GM12878 (cell line): ENCODE results near the gene ADRA2B. TPM values are rescaled to one million over a fixed set of nuclear protein-coding genes. Genes with fewer than 3 reads are reported as not detected.

Experiments used
- ATAC-seq: fragments of 200-7000 bp; cut with Tn5 transposase; 3 replicates; pipeline ENCODE4 v1.9.1; 2020; ENCODE audit warnings: mild to moderate bottlenecking, moderate library complexity
- BruUV-seq: library from RNA; stranded (reverse); fragments of 400-500 nt; replicated peaks from 2 replicates; lab custom pipeline; 2021; lab: Mats Ljungman, UMichigan
- CTCF ChIA-PET: fragments of 300-600 bp; sonication (Branson Sonifier 250); formaldehyde crosslinking; extraction: SDS; loops from one replicate; lab custom pipeline; 2021; ENCODE audit warnings: inconsistent platforms; lab: Yijun Ruan, JAX
- POLR2A ChIA-PET: fragments of 350-600 bp; formaldehyde crosslinking; extraction: SDS; loops from one replicate; lab custom pipeline; 2021; ENCODE audit warnings: inconsistent platforms; lab: Charles Lee
- RAD21 ChIA-PET: fragments of 300-600 bp; sonication (Branson Sonifier 250); formaldehyde crosslinking; loops from one replicate; lab custom pipeline; 2023; ENCODE audit warnings: antibody characterized with exemption; ENCODE audit not compliant: unreplicated experiment; lab: Charles Lee
- SMC1A ChIA-PET: fragments of 300-600 bp; sonication (Branson Sonifier 250); formaldehyde crosslinking; loops from one replicate; lab custom pipeline; 2023; ENCODE audit not compliant: unreplicated experiment, uncharacterized antibody; lab: Charles Lee
- DNase-seq: peaks from one replicate; pipeline ENCODE4 v3.0.0-alpha.2; 2011; ENCODE audit warnings: low read depth, low spot score
- FAIRE-seq: peaks from 3 replicates; lab custom pipeline; 2011; peaks lifted over from hg19 to GRCh38; lab: Jason Lieb, UNC
- H2AFZ ChIP-seq: 2 replicates; pipeline ENCODE4 v1.6.0; 2011; ENCODE audit warnings: low read depth, low read length, control low read depth; ENCODE audit not compliant: control insufficient read depth
- H3K27ac ChIP-seq: 2 replicates; pipeline ENCODE4 v1.5.1; 2011; ENCODE audit warnings: control low read depth; ENCODE audit not compliant: control insufficient read depth, insufficient read depth
- H3K27me3 ChIP-seq, 2 experiments: replicated peaks in 1 of 2; 2 replicates each; pipeline versions ENCODE4 v1.6.0 to v1.6.1; 2011; ENCODE audit warnings: low read length in 1 of 2; ENCODE audit not compliant: control insufficient read depth in 2 of 2, insufficient read depth in 2 of 2
- H3K36me3 ChIP-seq, 2 experiments: 2 replicates each; pipeline ENCODE4 v1.5.1; 2011; ENCODE audit warnings: low read length in 1 of 2; ENCODE audit not compliant: control insufficient read depth in 2 of 2, insufficient read depth in 2 of 2
- H3K4me1 ChIP-seq: 2 replicates; pipeline ENCODE4 v1.6.1; 2011; ENCODE audit warnings: mild to moderate bottlenecking, low read length, moderate library complexity, mixed read lengths; ENCODE audit not compliant: control insufficient read depth, insufficient read depth
- H3K4me2 ChIP-seq: 2 replicates; pipeline ENCODE4 v1.6.0; 2011; ENCODE audit warnings: control low read depth; ENCODE audit not compliant: control insufficient read depth, insufficient read depth
- H3K4me3 ChIP-seq: fragments of 200-600 bp; sonication (generic); 2 replicates; pipeline ENCODE4 v1.5.1; 2016
- H3K79me2 ChIP-seq: 2 replicates; pipeline ENCODE4 v1.6.0; 2011; ENCODE audit warnings: low read length; ENCODE audit not compliant: control insufficient read depth, insufficient read depth
- H3K9ac ChIP-seq: 2 replicates; pipeline ENCODE4 v1.8.0; 2011; ENCODE audit warnings: low read length, control low read depth, mixed read lengths; ENCODE audit not compliant: control insufficient read depth, insufficient read depth
- H3K9me3 ChIP-seq: replicated peaks from 3 replicates; pipeline ENCODE4 v1.5.1; 2011; ENCODE audit warnings: mild to moderate bottlenecking, low read length; ENCODE audit not compliant: control insufficient read depth, insufficient read depth
- H4K20me1 ChIP-seq: 2 replicates; pipeline ENCODE4 v1.6.0; 2011; ENCODE audit not compliant: control insufficient read depth, insufficient read depth
- BRCA1 ChIP-seq: IDR thresholded peaks from 2 replicates; pipeline ENCODE4 v1.6.1; 2011; ENCODE audit warnings: low read depth, low read length, improper control_type of control experiment
- CBX3 ChIP-seq: fragments of 200-600 bp; sonication (generic); IDR thresholded peaks from 2 replicates; pipeline ENCODE4 v1.6.1; 2016; ENCODE audit warnings: low read depth, borderline replicate concordance
- CBX5 ChIP-seq: sonication (generic); IDR thresholded peaks from 2 replicates; pipeline ENCODE4 v1.6.1; 2016; ENCODE audit warnings: low read depth, moderate library complexity, mild to moderate bottlenecking, inconsistent platforms
- CHD1 ChIP-seq: IDR thresholded peaks from 2 replicates; pipeline ENCODE4 v1.6.1; 2012; ENCODE audit warnings: low read depth, low read length, improper control_type of control experiment
- CHD2 ChIP-seq: IDR thresholded peaks from 2 replicates; pipeline ENCODE4 v1.6.1; 2011; ENCODE audit warnings: low read depth, low read length, improper control_type of control experiment, borderline replicate concordance
- FOXK2 ChIP-seq: fragments of 450-650 bp; IDR thresholded peaks from 2 replicates; pipeline ENCODE4 v1.6.1; 2017; ENCODE audit warnings: mild to moderate bottlenecking, moderate library complexity
- LARP7 ChIP-seq: fragments of 450-650 bp; IDR thresholded peaks from 2 replicates; pipeline ENCODE4 v1.6.1; 2017; ENCODE audit warnings: mild to moderate bottlenecking
- POLR2AphosphoS2 ChIP-seq: IDR thresholded peaks from 2 replicates; pipeline ENCODE4 v1.6.1; 2011; ENCODE audit warnings: low read depth, mild to moderate bottlenecking, low read length, improper control_type of control experiment, moderate library complexity
- POU2F2 ChIP-seq: IDR thresholded peaks from 3 replicates; pipeline ENCODE4 v1.6.1; 2011; ENCODE audit warnings: low read depth, mild to moderate bottlenecking, low read length, borderline replicate concordance
- RELA ChIP-seq: fragments of 450-650 bp; IDR thresholded peaks from 2 replicates; pipeline ENCODE4 v1.8.0; 2014; ENCODE audit warnings: borderline replicate concordance; ENCODE audit not compliant: partially characterized antibody
- SIN3A ChIP-seq: IDR thresholded peaks from 2 replicates; pipeline ENCODE4 v1.6.1; 2012; ENCODE audit warnings: low read depth, low read length, improper control_type of control experiment
- SMAD1 ChIP-seq: fragments of 450-650 bp; IDR thresholded peaks from 2 replicates; pipeline ENCODE4 v1.6.1; 2018; ENCODE audit warnings: mild to moderate bottlenecking, low read depth; ENCODE audit not compliant: partially characterized antibody
- WRNIP1 ChIP-seq: IDR thresholded peaks from 2 replicates; pipeline ENCODE4 v1.6.1; 2011; ENCODE audit warnings: low read depth, low read length, improper control_type of control experiment, borderline replicate concordance
- ZNF207 ChIP-seq: fragments of 450-650 bp; IDR thresholded peaks from 2 replicates; pipeline ENCODE4 v1.6.1; 2014; ENCODE audit warnings: antibody characterized with exemption, mild to moderate bottlenecking, borderline replicate concordance
- WGBS: methylation state at CpG from one replicate; pipeline ENCODE4 v1.1.6; 2016; ENCODE audit warnings: low lambda C conversion rate; ENCODE audit not compliant: insufficient replicate concordance, insufficient coverage; ENCODE audit errors: missing lambda C conversion rate; 5-methylcytosine and 5-hydroxymethylcytosine counted together
- in situ Hi-C: fragments of 300-500 bp; cut with MboI; formaldehyde crosslinking; loops from 9 replicates; pipeline ENCODE4 v1.14.3; 2018; ENCODE audit warnings: mixed read lengths
- intact Hi-C: fragments of 100-400 bp; cut with micrococcal nuclease; formaldehyde crosslinking; loops from one replicate; pipeline ENCODE4 v1.14.2; 2022; ENCODE audit not compliant: unreplicated experiment
- polyA plus RNA-seq, 11 experiments: library from polyadenylated mRNA; depleted of rRNA in 4 of 11; unstranded in 6 of 11; stranded (reverse) in 5 of 11; fragments of >200 nt; fragmentation: Nextera tagmentation in 4 of 11; fragmentation: Illumina TruSeq in 1 of 11; extraction: Ambion mirVana in 4 of 11; extraction: Trizol in 1 of 11; gene quantifications; 1 replicate in 1 of 11; 2 replicates in 10 of 11; pipeline versions ENCODE4 v1.2.1 to v1.2.3, GENCODE V29; 2011 to 2016; ENCODE audit warnings: inconsistent platforms in 2 of 11, missing spikeins in 2 of 11, low read depth in 1 of 11
- total RNA-seq, 4 experiments: library from RNA; depleted of rRNA in 3 of 4; stranded (reverse); fragments of >200 nt in 3 of 4; fragmentation: Illumina TruSeq in 1 of 4; extraction: Trizol in 1 of 4; gene quantifications; 2 replicates each; pipeline versions ENCODE4 v1.2.1 to v1.2.3, GENCODE V29; 2013 to 2021
- TF ChIP-seq, protein P1 (sequence below): fragments of 450-650 bp; conservative IDR thresholded peaks from 2 replicates; pipeline ENCODE4 v1.6.1; 2017; ENCODE audit warnings: mild to moderate bottlenecking, moderate library complexity
- TF ChIP-seq, protein P2 (sequence below): fragments of 450-650 bp; formaldehyde crosslinking; IDR thresholded peaks from 2 replicates; pipeline ENCODE4 v1.4.0; 2020; ENCODE audit warnings: mild to moderate bottlenecking, moderate library complexity
- TF ChIP-seq, protein P3 (sequence below): fragments of 450-650 bp; IDR thresholded peaks from 2 replicates; pipeline ENCODE4 v1.6.1; 2017; ENCODE audit warnings: borderline replicate concordance

Gene ADRA2B
- total and polyA plus RNA-seq, 10 of the 15 experiments (the other 5 are each of a cell fraction or from before 2014, with no cell fraction given), result 0.01 to 0.10 (median 0.04) TPM; not detected in 6

DNA sequence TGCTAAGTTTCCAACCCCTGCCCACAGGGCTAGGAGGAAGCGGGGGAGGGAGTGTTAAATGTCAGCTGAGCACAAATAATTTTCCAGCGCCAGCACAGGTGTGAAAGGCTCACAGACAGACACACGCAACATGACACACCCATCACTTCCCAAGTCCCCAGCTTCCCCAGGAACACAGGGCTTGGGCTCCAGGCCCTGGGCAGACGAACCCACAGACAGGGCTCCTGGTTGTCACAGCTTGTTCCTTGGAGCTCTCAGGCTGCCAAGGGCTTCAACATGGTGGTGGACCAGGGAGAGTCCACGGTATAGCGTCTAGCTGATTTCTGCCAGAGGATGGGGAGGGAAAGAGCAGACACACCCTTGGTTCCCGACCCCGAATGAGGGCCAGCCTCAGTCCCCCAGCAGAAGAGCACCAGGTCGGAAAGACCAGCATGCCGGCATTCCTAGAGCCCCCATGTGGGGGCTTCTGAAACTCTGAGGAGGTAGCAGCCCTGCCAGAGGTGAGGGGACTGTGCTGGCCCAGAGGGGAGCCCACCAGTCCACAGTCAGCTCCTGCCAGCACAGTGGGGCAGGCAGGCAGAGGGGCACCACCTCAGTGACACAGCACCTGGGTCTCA is 27.0 kb upstream of the ADRA2B start:
- 8% methylated on average over 10 of the region's 10 CpGs for whole genome bisulfite sequencing
- ChIA-PET SMC1A (interaction anchor here (0.7 to 14.4 kb wide), 6 partner anchors 9 to 30 kb away, joined by 3 to 338 read pairs (median 3); no protein-coding TSS in a partner anchor), RAD21 (interaction anchor here (0.7 to 18.1 kb wide), 6 partner anchors 14 to 118 kb away, joined by 3 to 463 read pairs (median 21); partner anchors contain the start of gene STARD7), CTCF (interaction anchor here (1.0 to 14.4 kb wide), 8 partner anchors 8 to 62 kb away, joined by 3 to 535 read pairs (median 8); no protein-coding TSS in a partner anchor), POLR2A (interaction anchor here (0.6 to 9.5 kb wide), 6 partner anchors 9 to 65 kb away, joined by 3 to 161 read pairs (median 13); partner anchors contain the start of gene STARD7)
- ATAC-seq, result no peak
- Histone ChIP-seq H3K9ac (peak overlapping the region; percentile 84), H3K9me3 (no peaks in the 10 kb centered on the region), H3K27me3 (no peaks in the 10 kb centered on the region), H4K20me1 (no peaks in the 10 kb centered on the region), H3K4me1 (peaks cover 41% of the 10 kb centered on the region), H3K27ac (peak overlapping the region; percentile 89), H3K36me3 (peaks cover 7% of the 10 kb centered on the region in 2 experiments; a peak in 2 of 4 replicates), H3K4me2 (peak overlapping the region; percentile 95), H2AFZ (no peak overlapping the region), H3K79me2 (peaks cover 29% of the 10 kb centered on the region), H3K4me3 (peak overlapping the region; percentile 92)
- FAIRE-seq, result no peak
- in situ Hi-C loops, result loop anchor here (5.0 kb wide), 2 partner anchors 34 to 119 kb away; no protein-coding TSS in a partner anchor
- intact Hi-C loops, result no loop called here
- BruUV-seq, result no TSS peak
- no peak for DNase-seq
- TF ChIP-seq SIN3A, result no peak
- TF ChIP-seq CBX5, result no peak
- peak; percentile 21 for TF ChIP-seq RELA
- no peak for TF ChIP-seq CHD2
- TF ChIP-seq, protein P1, sequence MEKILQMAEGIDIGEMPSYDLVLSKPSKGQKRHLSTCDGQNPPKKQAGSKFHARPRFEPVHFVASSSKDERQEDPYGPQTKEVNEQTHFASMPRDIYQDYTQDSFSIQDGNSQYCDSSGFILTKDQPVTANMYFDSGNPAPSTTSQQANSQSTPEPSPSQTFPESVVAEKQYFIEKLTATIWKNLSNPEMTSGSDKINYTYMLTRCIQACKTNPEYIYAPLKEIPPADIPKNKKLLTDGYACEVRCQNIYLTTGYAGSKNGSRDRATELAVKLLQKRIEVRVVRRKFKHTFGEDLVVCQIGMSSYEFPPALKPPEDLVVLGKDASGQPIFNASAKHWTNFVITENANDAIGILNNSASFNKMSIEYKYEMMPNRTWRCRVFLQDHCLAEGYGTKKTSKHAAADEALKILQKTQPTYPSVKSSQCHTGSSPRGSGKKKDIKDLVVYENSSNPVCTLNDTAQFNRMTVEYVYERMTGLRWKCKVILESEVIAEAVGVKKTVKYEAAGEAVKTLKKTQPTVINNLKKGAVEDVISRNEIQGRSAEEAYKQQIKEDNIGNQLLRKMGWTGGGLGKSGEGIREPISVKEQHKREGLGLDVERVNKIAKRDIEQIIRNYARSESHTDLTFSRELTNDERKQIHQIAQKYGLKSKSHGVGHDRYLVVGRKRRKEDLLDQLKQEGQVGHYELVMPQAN, result peak; percentile 47
- TF ChIP-seq ZNF207, result no peak
- TF ChIP-seq CBX3, result no peak
- 0 out of 2 replicates have a peak, but pooled peaks have one; percentile 30 for TF ChIP-seq WRNIP1
- peak; percentile 96 for TF ChIP-seq SMAD1
- TF ChIP-seq, protein P2, sequence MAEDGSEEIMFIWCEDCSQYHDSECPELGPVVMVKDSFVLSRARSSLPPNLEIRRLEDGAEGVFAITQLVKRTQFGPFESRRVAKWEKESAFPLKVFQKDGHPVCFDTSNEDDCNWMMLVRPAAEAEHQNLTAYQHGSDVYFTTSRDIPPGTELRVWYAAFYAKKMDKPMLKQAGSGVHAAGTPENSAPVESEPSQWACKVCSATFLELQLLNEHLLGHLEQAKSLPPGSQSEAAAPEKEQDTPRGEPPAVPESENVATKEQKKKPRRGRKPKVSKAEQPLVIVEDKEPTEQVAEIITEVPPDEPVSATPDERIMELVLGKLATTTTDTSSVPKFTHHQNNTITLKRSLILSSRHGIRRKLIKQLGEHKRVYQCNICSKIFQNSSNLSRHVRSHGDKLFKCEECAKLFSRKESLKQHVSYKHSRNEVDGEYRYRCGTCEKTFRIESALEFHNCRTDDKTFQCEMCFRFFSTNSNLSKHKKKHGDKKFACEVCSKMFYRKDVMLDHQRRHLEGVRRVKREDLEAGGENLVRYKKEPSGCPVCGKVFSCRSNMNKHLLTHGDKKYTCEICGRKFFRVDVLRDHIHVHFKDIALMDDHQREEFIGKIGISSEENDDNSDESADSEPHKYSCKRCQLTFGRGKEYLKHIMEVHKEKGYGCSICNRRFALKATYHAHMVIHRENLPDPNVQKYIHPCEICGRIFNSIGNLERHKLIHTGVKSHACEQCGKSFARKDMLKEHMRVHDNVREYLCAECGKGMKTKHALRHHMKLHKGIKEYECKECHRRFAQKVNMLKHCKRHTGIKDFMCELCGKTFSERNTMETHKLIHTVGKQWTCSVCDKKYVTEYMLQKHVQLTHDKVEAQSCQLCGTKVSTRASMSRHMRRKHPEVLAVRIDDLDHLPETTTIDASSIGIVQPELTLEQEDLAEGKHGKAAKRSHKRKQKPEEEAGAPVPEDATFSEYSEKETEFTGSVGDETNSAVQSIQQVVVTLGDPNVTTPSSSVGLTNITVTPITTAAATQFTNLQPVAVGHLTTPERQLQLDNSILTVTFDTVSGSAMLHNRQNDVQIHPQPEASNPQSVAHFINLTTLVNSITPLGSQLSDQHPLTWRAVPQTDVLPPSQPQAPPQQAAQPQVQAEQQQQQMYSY (CRISPR knock-in tag), result peak; percentile 2; the same call in 1 of the 2 replicates
- no peak for TF ChIP-seq FOXK2
- TF ChIP-seq CHD1, result 0 out of 2 replicates have a peak, but pooled peaks have one; percentile 81
- TF ChIP-seq BRCA1, result no peak
- no peak; the same call in 1 of the 2 replicates for TF ChIP-seq LARP7
- TF ChIP-seq POLR2AphosphoS2, result peak; percentile 2
- TF ChIP-seq, protein P3, sequence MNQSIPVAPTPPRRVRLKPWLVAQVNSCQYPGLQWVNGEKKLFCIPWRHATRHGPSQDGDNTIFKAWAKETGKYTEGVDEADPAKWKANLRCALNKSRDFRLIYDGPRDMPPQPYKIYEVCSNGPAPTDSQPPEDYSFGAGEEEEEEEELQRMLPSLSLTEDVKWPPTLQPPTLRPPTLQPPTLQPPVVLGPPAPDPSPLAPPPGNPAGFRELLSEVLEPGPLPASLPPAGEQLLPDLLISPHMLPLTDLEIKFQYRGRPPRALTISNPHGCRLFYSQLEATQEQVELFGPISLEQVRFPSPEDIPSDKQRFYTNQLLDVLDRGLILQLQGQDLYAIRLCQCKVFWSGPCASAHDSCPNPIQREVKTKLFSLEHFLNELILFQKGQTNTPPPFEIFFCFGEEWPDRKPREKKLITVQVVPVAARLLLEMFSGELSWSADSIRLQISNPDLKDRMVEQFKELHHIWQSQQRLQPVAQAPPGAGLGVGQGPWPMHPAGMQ, result no peak
- TF ChIP-seq POU2F2, result peak; percentile 69; the same call in 1 of the 3 replicates
